PC-3 (cell line): ENCODE data around the gene PHF11. TPM values are rescaled to one million over a fixed set of nuclear protein-coding genes. Genes with fewer than 3 reads are reported as not detected.

Experiments used
- ATAC-seq: fragments of 200-7000 bp; cut with Tn5 transposase; 2 replicates; pipeline ENCODE4 v1.9.1; 2020; ENCODE audit warnings: mild to moderate bottlenecking, moderate library complexity
- BruUV-seq: library from RNA; stranded (reverse); fragments of 400-500 nt; replicated peaks from 2 replicates; lab custom pipeline; 2021; lab: Mats Ljungman, UMichigan
- CTCF ChIA-PET: fragments of 300-600 bp; sonication (Branson Sonifier 250); formaldehyde crosslinking; loops from one replicate; lab custom pipeline; 2022; ENCODE audit warnings: antibody characterized with exemption; lab: Charles Lee
- POLR2A ChIA-PET: fragments of 300-600 bp; sonication (Branson Sonifier 250); formaldehyde crosslinking; loops from one replicate; lab custom pipeline; 2022; ENCODE audit warnings: antibody characterized with exemption; ENCODE audit not compliant: unreplicated experiment; lab: Charles Lee
- DNase-seq: peaks from one replicate; pipeline ENCODE4 v3.0.0-alpha.2; 2015
- H2AFZ ChIP-seq: fragments of 300-600 bp; sonication (generic); 2 replicates; pipeline ENCODE4 v1.6.0; 2016; ENCODE audit warnings: antibody characterized with exemption, low read length
- H3F3A ChIP-seq: fragments of 300-600 bp; sonication (generic); one replicate; pipeline ENCODE4 v1.6.0; 2017; ENCODE audit warnings: antibody characterized with exemption, low read length, control low read depth, mild to moderate bottlenecking; ENCODE audit not compliant: unreplicated experiment
- H3K27ac ChIP-seq: fragments of 300-600 bp; sonication (generic); 2 replicates; pipeline ENCODE4 v1.5.1; 2016; ENCODE audit warnings: mild to moderate bottlenecking, low read length
- H3K27me3 ChIP-seq: fragments of 300-600 bp; sonication (generic); 2 replicates; pipeline ENCODE4 v1.6.1; 2016; ENCODE audit warnings: low read length, mixed read lengths
- H3K36me3 ChIP-seq: fragments of 300-600 bp; sonication (generic); 2 replicates; pipeline ENCODE4 v1.6.1; 2016; ENCODE audit warnings: low read depth, mixed run types, low read length, mixed read lengths
- H3K4me1 ChIP-seq: fragments of 300-600 bp; sonication (generic); 2 replicates; pipeline ENCODE4 v1.5.1; 2016; ENCODE audit warnings: low read length; ENCODE audit not compliant: insufficient read depth
- H3K4me2 ChIP-seq: fragments of 300-600 bp; sonication (generic); 2 replicates; pipeline ENCODE4 v1.6.0; 2016; ENCODE audit warnings: low read length
- H3K4me3 ChIP-seq: fragments of 300-600 bp; sonication (generic); 2 replicates; pipeline ENCODE4 v1.5.1; 2016; ENCODE audit warnings: mild to moderate bottlenecking, low read length, mixed read lengths
- H3K79me2 ChIP-seq: fragments of 300-600 bp; sonication (generic); 2 replicates; pipeline ENCODE4 v1.6.1; 2017; ENCODE audit warnings: low read length, mixed read lengths
- H3K9ac ChIP-seq: fragments of 300-600 bp; sonication (generic); 2 replicates; pipeline ENCODE4 v1.6.0; 2016; ENCODE audit warnings: mild to moderate bottlenecking, low read length
- H3K9me2 ChIP-seq: fragments of 300-600 bp; sonication (generic); replicated peaks from 2 replicates; pipeline ENCODE4 v1.6.1; 2016; ENCODE audit warnings: mixed run types, low read length, mixed read lengths
- H3K9me3 ChIP-seq: fragments of 300-600 bp; sonication (generic); 2 replicates; pipeline ENCODE4 v1.6.1; 2016; ENCODE audit warnings: low read length, mixed read lengths
- H4K20me1 ChIP-seq: fragments of 300-600 bp; sonication (generic); 2 replicates; pipeline ENCODE4 v1.6.1; 2016; ENCODE audit warnings: low read length, mixed read lengths
- EZH2 ChIP-seq: fragments of 300-600 bp; sonication (generic); IDR thresholded peaks from one replicate; pipeline ENCODE4 v1.6.1; 2017; ENCODE audit warnings: antibody characterized with exemption, mild to moderate bottlenecking, low read length; ENCODE audit not compliant: unreplicated experiment
- EZH2phosphoT487 ChIP-seq: fragments of 300-600 bp; sonication (generic); IDR thresholded peaks from 2 replicates; pipeline ENCODE4 v1.6.1; 2018; ENCODE audit warnings: mild to moderate bottlenecking, antibody characterized with exemption, low read length, borderline replicate concordance
- intact Hi-C: fragments of 100-400 bp; cut with micrococcal nuclease; formaldehyde crosslinking; loops from 2 replicates; pipeline ENCODE4 v1.9.0; 2023
- total RNA-seq: library from RNA; depleted of rRNA; stranded (reverse); fragments of >200 nt; gene quantifications from 2 replicates; pipeline ENCODE4 v1.2.3, GENCODE V29; 2014
- TF ChIP-seq, protein P1 (sequence below): fragments of 300-600 bp; sonication (generic); conservative IDR thresholded peaks from 2 replicates; pipeline ENCODE4 v1.5.1; 2017; ENCODE audit warnings: antibody characterized with exemption, low read depth, mild to moderate bottlenecking, low read length

Gene PHF11
- total RNA-seq, 1 experiment from 2014 or later = 7.9 TPM

DNA sequence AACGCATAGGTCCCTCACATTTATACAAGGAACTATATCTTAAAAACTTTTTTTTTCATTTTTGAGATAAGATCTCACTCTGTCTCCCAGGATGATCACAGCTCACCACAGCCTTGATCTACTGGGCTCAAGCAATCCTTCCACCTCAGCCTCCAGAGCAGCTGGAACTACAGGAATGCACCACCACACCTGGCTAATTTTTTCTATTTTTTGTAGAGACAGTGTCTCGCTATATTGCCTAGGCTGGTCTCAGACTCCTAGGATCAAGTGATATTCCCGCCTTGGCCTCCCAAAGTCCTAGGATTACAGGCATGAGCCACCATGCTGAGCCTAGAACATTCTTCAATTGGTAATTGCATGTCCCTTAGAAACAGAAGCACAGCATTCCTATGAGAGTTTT, 47.9 kb downstream of the PHF11 start:
- ATAC-seq (no peak), DNase-seq (no peak)
- Histone ChIP-seq H3F3A (no peaks in the 10 kb centered on the region), H3K4me2 (no peak overlapping the region), H3K9me2 (no peaks in the 10 kb centered on the region), H3K9ac (no peak overlapping the region), H3K9me3 (no peaks in the 10 kb centered on the region), H3K36me3 (peaks cover 5% of the 10 kb centered on the region; the same call in 1 of the 2 replicates), H2AFZ (no peak overlapping the region), H3K4me1 (no peaks in the 10 kb centered on the region), H4K20me1 (no peaks in the 10 kb centered on the region), H3K27ac (no peak overlapping the region), H3K79me2 (no peaks in the 10 kb centered on the region), H3K4me3 (no peak overlapping the region), H3K27me3 (no peaks in the 10 kb centered on the region)
- no TSS peak for BruUV-seq
- CTCF ChIA-PET = no interaction called here
- POLR2A ChIA-PET = no interaction called here
- no peak for TF ChIP-seq EZH2phosphoT487
- TF ChIP-seq, protein P1, sequence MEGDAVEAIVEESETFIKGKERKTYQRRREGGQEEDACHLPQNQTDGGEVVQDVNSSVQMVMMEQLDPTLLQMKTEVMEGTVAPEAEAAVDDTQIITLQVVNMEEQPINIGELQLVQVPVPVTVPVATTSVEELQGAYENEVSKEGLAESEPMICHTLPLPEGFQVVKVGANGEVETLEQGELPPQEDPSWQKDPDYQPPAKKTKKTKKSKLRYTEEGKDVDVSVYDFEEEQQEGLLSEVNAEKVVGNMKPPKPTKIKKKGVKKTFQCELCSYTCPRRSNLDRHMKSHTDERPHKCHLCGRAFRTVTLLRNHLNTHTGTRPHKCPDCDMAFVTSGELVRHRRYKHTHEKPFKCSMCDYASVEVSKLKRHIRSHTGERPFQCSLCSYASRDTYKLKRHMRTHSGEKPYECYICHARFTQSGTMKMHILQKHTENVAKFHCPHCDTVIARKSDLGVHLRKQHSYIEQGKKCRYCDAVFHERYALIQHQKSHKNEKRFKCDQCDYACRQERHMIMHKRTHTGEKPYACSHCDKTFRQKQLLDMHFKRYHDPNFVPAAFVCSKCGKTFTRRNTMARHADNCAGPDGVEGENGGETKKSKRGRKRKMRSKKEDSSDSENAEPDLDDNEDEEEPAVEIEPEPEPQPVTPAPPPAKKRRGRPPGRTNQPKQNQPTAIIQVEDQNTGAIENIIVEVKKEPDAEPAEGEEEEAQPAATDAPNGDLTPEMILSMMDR = no peak
- no peak for TF ChIP-seq EZH2
- intact Hi-C loops = no loop called here

DNA sequence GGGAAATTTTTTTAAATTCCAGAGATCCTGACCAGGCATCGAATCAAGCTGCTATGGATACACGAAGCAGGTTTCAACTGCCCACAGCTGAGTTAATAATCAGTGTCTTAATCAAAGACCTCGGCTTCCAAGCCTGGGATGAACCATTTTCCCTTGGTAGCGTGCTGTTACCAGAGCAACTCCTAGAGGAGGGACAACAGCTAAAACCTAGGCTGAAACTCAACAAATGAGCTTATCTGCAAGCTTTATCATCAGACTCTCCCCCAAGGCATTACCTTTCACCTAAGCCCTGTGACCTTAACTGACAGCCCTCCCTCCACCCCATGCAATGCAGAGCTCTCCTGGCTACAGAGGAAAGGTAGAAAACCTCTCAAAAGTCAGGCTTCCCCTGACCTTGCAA, 49.9 kb downstream of the PHF11 start:
- BruUV-seq = no TSS peak
- Histone ChIP-seq H4K20me1 (no peaks in the 10 kb centered on the region), H3K4me2 (no peak overlapping the region), H3K9me2 (no peaks in the 10 kb centered on the region), H3K4me3 (no peak overlapping the region), H3K9me3 (no peaks in the 10 kb centered on the region), H3K9ac (no peak overlapping the region), H3F3A (no peaks in the 10 kb centered on the region), H2AFZ (no peak overlapping the region), H3K4me1 (no peaks in the 10 kb centered on the region), H3K36me3 (no peaks in the 10 kb centered on the region; the same call in 1 of the 2 replicates), H3K79me2 (no peaks in the 10 kb centered on the region), H3K27ac (no peak overlapping the region), H3K27me3 (no peaks in the 10 kb centered on the region)
- no peak for DNase-seq
- no peak for ATAC-seq
- intact Hi-C loops = no loop called here
- POLR2A ChIA-PET = no interaction called here
- no peak for TF ChIP-seq EZH2phosphoT487
- TF ChIP-seq, protein P1 = no peak
- no peak for TF ChIP-seq EZH2
- CTCF ChIA-PET = no interaction called here

DNA sequence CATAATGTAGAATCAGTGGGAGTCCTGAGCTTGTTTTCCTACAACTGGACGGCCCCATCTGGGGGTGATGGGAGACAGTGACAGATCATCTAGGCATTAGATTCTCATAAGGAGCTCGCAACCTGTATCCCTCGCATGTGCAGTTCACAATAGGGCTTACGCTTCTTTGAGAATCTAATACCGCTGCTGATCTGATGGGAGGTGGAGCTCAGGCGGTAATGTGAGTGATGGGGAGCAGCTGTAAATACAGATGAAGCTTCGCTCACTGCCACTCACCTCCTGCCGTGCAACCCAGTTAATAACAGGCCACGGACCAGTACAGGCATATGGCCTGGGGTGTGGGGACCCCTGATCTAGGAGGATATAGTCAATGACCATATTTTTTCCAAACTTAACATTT, 50.8 kb downstream of the PHF11 start:
- Histone ChIP-seq H3K4me3 (no peak overlapping the region), H2AFZ (no peak overlapping the region), H3K4me2 (no peak overlapping the region), H3K27ac (no peak overlapping the region), H3K27me3 (no peaks in the 10 kb centered on the region), H3F3A (no peaks in the 10 kb centered on the region), H3K9me3 (no peaks in the 10 kb centered on the region), H3K9me2 (no peaks in the 10 kb centered on the region), H3K4me1 (no peaks in the 10 kb centered on the region), H3K79me2 (no peaks in the 10 kb centered on the region), H3K9ac (no peak overlapping the region), H3K36me3 (no peaks in the 10 kb centered on the region), H4K20me1 (no peaks in the 10 kb centered on the region)
- DNase-seq (no peak), ATAC-seq (no peak)
- no peak for TF ChIP-seq EZH2phosphoT487
- TF ChIP-seq, protein P1 = no peak
- TF ChIP-seq EZH2 = no peak
- CTCF ChIA-PET = no interaction called here
- intact Hi-C loops = no loop called here
- POLR2A ChIA-PET = no interaction called here
- no TSS peak for BruUV-seq
